ENCODE results near the gene ETV3.

- TF ChIP-seq CTCF (IDR thresholded peaks at IDR 0.05; ENCODE audit: low read depth, low read length) (no peak), EZH2phosphoT487 (IDR thresholded peaks at IDR 0.05; ENCODE audit: low read depth) (no peak)
These were observed 25.9 kb downstream of the ETV3 start for GRCh38 chr1:157112186-157112867.
